Mesendoderm (in vitro differentiated cells): Measurements from ENCODE around the gene AVL9.
A peak's percentile ranks its signal among the peaks of the same experiment; 100 is the strongest.

ENCODE experiments used
- DNase-seq: peaks from one replicate; pipeline ENCODE4 v3.0.0; 2013
- H2AK5ac ChIP-seq: 2 replicates; pipeline ENCODE4 v1.6.1; 2013; ENCODE audit warnings: low read length, inconsistent platforms
- H2BK120ac ChIP-seq: 2 replicates; pipeline ENCODE4 v1.6.1; 2013; ENCODE audit warnings: low read depth, mild to moderate bottlenecking, low read length, moderate library complexity, mixed read lengths
- H2BK15ac ChIP-seq: replicated peaks from 2 replicates; pipeline ENCODE4 v1.6.1; 2013; ENCODE audit warnings: low read depth, mild to moderate bottlenecking, moderate library complexity
- H2BK5ac ChIP-seq: 2 replicates; pipeline ENCODE4 v1.6.1; 2013; ENCODE audit warnings: low read length, inconsistent platforms
- H3K18ac ChIP-seq: 2 replicates; pipeline ENCODE4 v1.6.1; 2013; ENCODE audit warnings: mild to moderate bottlenecking, low read length, mixed read lengths
- H3K23ac ChIP-seq: one replicate; pipeline ENCODE4 v1.6.1; 2013; ENCODE audit warnings: low read length
- H3K27ac ChIP-seq: 2 replicates; pipeline ENCODE4 v1.5.1; 2013; ENCODE audit warnings: low read depth, mild to moderate bottlenecking, inconsistent platforms, low read length, moderate library complexity
- H3K27me3 ChIP-seq: 2 replicates; pipeline ENCODE4 v1.6.1; 2013; ENCODE audit warnings: low read length, control low read depth, mild to moderate bottlenecking, inconsistent platforms; ENCODE audit not compliant: insufficient read depth, poor library complexity
- H3K36me3 ChIP-seq: 2 replicates; pipeline ENCODE4 v1.6.1; 2013; ENCODE audit warnings: low read length, inconsistent platforms; ENCODE audit not compliant: control insufficient read depth, insufficient read depth
- H3K4ac ChIP-seq: one replicate; pipeline ENCODE4 v1.6.1; 2013; ENCODE audit warnings: low read depth, mild to moderate bottlenecking, low read length, moderate library complexity
- H3K4me1 ChIP-seq: 2 replicates; pipeline ENCODE4 v1.6.1; 2013; ENCODE audit warnings: low read depth, low read length, inconsistent platforms; ENCODE audit not compliant: control insufficient read depth
- H3K4me2 ChIP-seq: 2 replicates; pipeline ENCODE4 v1.6.1; 2013; ENCODE audit warnings: low read length
- H3K4me3 ChIP-seq: 2 replicates; pipeline ENCODE4 v1.5.1; 2013; ENCODE audit warnings: mild to moderate bottlenecking, low read length
- H3K56ac ChIP-seq: one replicate; pipeline ENCODE4 v1.6.1; 2013; ENCODE audit warnings: low read length
- H3K79me1 ChIP-seq: 2 replicates; pipeline ENCODE4 v1.6.1; 2013; ENCODE audit warnings: low read length, inconsistent platforms
- H3K79me2 ChIP-seq: 2 replicates; pipeline ENCODE4 v1.6.1; 2013; ENCODE audit warnings: mild to moderate bottlenecking, low read length; ENCODE audit not compliant: control insufficient read depth, insufficient read depth
- H3K9ac ChIP-seq: 2 replicates; pipeline ENCODE4 v1.6.1; 2013; ENCODE audit warnings: low read length, inconsistent platforms
- H4K5ac ChIP-seq: one replicate; pipeline ENCODE4 v1.6.1; 2013; ENCODE audit warnings: low read length
- H4K8ac ChIP-seq: one replicate; pipeline ENCODE4 v1.6.1; 2013; ENCODE audit warnings: low read depth, mild to moderate bottlenecking, control low read depth, low read length, moderate library complexity
- WGBS: extraction: QIAGEN DNeasy Blood & Tissue Kit; methylation state at CpG from one replicate; pipeline ENCODE4 v1.1.7; 2013; ENCODE audit warnings: low lambda C conversion rate, missing lambda C conversion rate; ENCODE audit not compliant: insufficient coverage; ENCODE audit errors: extremely low coverage; 5-methylcytosine and 5-hydroxymethylcytosine counted together

The AVL9 gene

DNA sequence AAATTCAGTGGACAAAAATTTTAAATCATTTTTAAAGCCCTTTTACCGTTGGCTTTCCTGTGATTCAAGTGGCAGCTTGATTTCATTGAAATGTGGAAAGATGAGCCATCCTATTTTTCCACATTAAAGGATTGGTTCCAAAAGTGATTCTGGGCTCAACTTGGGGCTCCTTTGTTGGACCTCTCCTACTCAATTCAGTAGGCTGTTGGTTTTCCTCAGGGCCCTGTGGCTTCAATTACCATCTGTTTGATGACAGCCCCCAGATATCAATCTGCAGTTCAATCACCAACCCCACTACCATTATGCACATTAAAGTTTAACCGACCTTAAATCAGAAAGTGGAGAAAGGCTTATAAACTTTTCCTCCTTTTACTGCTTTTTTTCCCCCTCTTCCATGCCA lies 47.3 kb downstream of the AVL9 start:
- Histone ChIP-seq H3K79me1 (no peaks in the 10 kb centered on the region), H3K18ac (no peak overlapping the region), H3K27ac (no peak overlapping the region), H3K23ac (no peak overlapping the region), H3K27me3 (no peaks in the 10 kb centered on the region), H4K5ac (no peak overlapping the region), H2BK120ac (no peak overlapping the region), H3K4me2 (no peak overlapping the region), H3K56ac (no peak overlapping the region), H2BK5ac (no peak overlapping the region), H4K8ac (no peak overlapping the region), H3K4me3 (no peak overlapping the region), H3K36me3 (no peaks in the 10 kb centered on the region), H3K79me2 (no peaks in the 10 kb centered on the region), H2AK5ac (no peak overlapping the region), H3K4ac (no peak overlapping the region), H3K9ac (no peak overlapping the region), H3K4me1 (no peaks in the 10 kb centered on the region), H2BK15ac (no peak overlapping the region)
- DNase-seq: no peak
- WGBS: no CpG with 5 or more reads among the region's 2 CpGs

DNA sequence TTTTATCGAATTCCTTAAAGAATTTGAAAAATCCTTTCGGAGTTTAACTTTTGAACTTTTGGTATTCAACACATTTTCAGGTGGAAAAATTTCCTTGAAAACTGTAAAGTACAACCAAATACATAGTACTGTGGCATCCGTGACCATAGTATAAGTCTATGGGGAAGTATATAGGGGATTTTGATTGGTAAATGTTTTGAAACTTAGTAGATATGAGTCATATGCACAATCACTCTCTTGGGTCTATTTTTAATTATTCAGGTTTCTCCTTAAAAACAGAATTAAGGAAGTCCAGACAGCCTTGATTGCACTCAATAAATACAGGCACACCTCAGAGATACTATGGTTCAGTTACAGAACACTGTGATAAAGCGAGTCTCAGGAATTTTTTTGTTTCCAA lies 64.2 kb downstream of the AVL9 start:
- no peak overlapping the region for H3K23ac ChIP-seq
- no peak overlapping the region for H2AK5ac ChIP-seq
- no peak overlapping the region for H3K4me2 ChIP-seq
- H3K79me2 ChIP-seq: no peaks in the 10 kb centered on the region
- no peaks in the 10 kb centered on the region for H3K79me1 ChIP-seq
- H3K36me3 ChIP-seq: no peaks in the 10 kb centered on the region
- no peak overlapping the region for H3K18ac ChIP-seq
- no peak overlapping the region for H4K8ac ChIP-seq
- H3K4me3 ChIP-seq: no peak overlapping the region
- no peak overlapping the region for H3K56ac ChIP-seq
- H3K27ac ChIP-seq: no peak overlapping the region
- H2BK15ac ChIP-seq: no peak overlapping the region
- no peak overlapping the region for H2BK120ac ChIP-seq
- no peaks in the 10 kb centered on the region for H3K4me1 ChIP-seq
- no peaks in the 10 kb centered on the region for H3K27me3 ChIP-seq
- H3K9ac ChIP-seq: no peak overlapping the region
- DNase-seq: no peak
- H2BK5ac ChIP-seq: no peak overlapping the region
- WGBS: no CpG with 5 or more reads among the region's 4 CpGs
- H3K4ac ChIP-seq: no peak overlapping the region
- H4K5ac ChIP-seq: no peak overlapping the region

DNA sequence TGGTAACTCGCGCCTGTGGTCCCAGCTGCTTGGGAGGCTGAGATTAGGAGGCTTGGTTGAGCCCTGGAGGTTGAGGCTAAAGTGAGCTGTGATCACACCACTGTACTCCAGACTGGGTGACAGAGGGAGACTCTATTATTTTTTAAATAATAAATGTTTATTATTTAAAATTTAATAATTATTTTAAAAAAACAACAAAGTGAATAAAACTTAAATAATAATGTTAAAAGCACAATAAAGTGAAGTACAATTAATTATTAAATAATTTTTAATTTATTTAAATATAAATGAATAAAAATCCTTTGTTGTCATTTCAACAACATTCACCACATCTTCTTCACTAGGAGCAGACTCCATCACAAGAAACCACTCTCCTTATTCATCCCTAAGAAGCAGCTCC lies 64.8 kb downstream of the AVL9 start:
- Histone ChIP-seq H3K79me2 (no peaks in the 10 kb centered on the region), H2BK15ac (no peak overlapping the region), H3K27me3 (no peaks in the 10 kb centered on the region), H3K9ac (no peak overlapping the region), H3K4me3 (no peak overlapping the region), H4K8ac (no peak overlapping the region), H2BK5ac (no peak overlapping the region), H2AK5ac (no peak overlapping the region), H4K5ac (no peak overlapping the region), H3K27ac (no peak overlapping the region), H3K23ac (no peak overlapping the region), H3K18ac (no peak overlapping the region), H2BK120ac (no peak overlapping the region), H3K4me2 (no peak overlapping the region), H3K56ac (no peak overlapping the region), H3K36me3 (no peaks in the 10 kb centered on the region), H3K4me1 (no peaks in the 10 kb centered on the region), H3K4ac (no peak overlapping the region), H3K79me1 (no peaks in the 10 kb centered on the region)
- WGBS: no CpG with 5 or more reads among the region's 2 CpGs
- DNase-seq: no peak

- WGBS: no CpG with 5 or more reads among the region's 2 CpGs
- H3K79me1 ChIP-seq: no peaks in the 10 kb centered on the region
- no peak for DNase-seq
- H4K5ac ChIP-seq: no peak overlapping the region
- H4K8ac ChIP-seq: no peak overlapping the region
- H3K27me3 ChIP-seq: no peaks in the 10 kb centered on the region
- H3K4me3 ChIP-seq: no peak overlapping the region
- H2BK15ac ChIP-seq: no peak overlapping the region
- no peak overlapping the region for H2AK5ac ChIP-seq
- no peak overlapping the region for H3K18ac ChIP-seq
- no peaks in the 10 kb centered on the region for H3K36me3 ChIP-seq
- H3K4me1 ChIP-seq: no peaks in the 10 kb centered on the region
- no peak overlapping the region for H3K56ac ChIP-seq
- no peak overlapping the region for H3K9ac ChIP-seq
- H3K4me2 ChIP-seq: no peak overlapping the region
- no peaks in the 10 kb centered on the region for H3K79me2 ChIP-seq
- H3K4ac ChIP-seq: no peak overlapping the region
- no peak overlapping the region for H2BK5ac ChIP-seq
- no peak overlapping the region for H2BK120ac ChIP-seq
- no peak overlapping the region for H3K27ac ChIP-seq
- no peak overlapping the region for H3K23ac ChIP-seq
Measured at GRCh38 chr7:32561613-32562012, 66.3 kb downstream of the AVL9 start.

DNA sequence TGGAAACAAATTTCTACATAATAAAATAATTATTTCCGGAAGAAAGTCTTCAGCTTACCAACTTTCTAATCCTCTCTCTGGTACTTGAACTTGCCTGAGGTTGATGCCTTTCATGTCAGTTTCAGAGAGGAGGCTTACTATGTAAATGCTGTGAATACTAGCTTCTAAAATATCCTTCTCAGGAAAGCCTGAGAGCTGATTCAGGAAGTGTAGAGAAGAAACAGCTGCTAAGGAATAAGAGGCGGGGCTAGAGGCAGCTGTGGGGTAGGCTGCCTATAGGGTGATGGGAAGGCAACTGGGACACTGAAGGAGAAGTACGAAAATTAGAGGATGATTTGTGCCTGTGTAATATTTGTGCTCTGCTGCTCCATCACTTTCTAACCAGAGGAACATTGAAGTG lies 69.3 kb downstream of the AVL9 start:
- DNase-seq: peak; percentile 22
- Histone ChIP-seq H3K18ac (no peak overlapping the region), H3K36me3 (no peaks in the 10 kb centered on the region), H3K4me3 (no peak overlapping the region), H3K27ac (no peak overlapping the region), H2BK120ac (no peak overlapping the region), H3K4ac (no peak overlapping the region), H2BK5ac (no peak overlapping the region), H3K23ac (no peak overlapping the region), H3K4me1 (no peaks in the 10 kb centered on the region), H3K79me2 (no peaks in the 10 kb centered on the region), H3K56ac (no peak overlapping the region), H4K5ac (no peak overlapping the region), H3K79me1 (no peaks in the 10 kb centered on the region), H2AK5ac (no peak overlapping the region), H3K4me2 (no peak overlapping the region), H4K8ac (no peak overlapping the region), H3K9ac (no peak overlapping the region), H3K27me3 (no peaks in the 10 kb centered on the region), H2BK15ac (no peak overlapping the region)
- WGBS: no CpG with 5 or more reads among the region's 3 CpGs

DNA sequence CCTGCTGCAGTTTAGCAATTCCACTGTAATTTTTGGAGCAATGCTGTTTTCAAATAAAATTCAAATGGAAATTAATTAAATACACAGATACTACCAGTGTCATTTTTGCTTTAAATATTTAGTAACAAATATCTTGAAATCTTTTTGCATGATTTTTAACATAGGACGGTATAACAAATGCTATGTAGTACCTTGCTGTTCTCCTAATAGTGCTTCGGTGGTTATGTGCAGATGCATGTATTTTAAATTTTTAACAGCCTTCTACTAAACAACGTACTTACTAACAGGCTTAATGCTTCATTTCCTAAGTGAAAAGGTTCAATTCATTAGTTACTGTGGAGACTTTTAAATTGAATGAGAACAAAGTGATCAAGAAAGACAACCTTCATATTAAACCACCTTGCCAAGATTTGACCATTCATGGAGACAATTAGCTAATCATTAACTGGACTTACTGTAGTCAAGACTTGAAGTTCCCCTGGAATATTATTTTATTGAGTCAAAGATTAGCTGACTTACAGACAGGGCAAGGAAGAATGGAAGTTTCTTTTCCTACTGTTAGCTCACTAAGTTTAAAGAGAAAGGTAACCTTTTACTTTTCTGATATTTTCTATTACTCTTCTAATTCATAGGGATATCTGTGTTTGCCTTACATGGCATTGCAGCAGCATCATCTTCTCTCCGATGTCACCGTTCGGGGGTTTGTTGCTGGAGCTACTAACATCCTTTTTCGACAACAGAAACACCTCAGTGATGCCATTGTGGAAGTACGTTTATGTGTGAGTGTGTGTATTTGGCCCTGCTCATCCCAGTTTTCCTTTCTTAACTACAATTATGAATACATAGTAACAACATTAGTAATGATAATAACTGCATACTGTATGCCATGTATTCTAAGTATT lies 74.3 kb downstream of the AVL9 start:
- H3K79me2 ChIP-seq: no peaks in the 10 kb centered on the region
- H3K18ac ChIP-seq: no peak overlapping the region
- no peak overlapping the region for H3K27ac ChIP-seq
- H3K4me3 ChIP-seq: no peak overlapping the region
- H3K27me3 ChIP-seq: no peaks in the 10 kb centered on the region
- H3K36me3 ChIP-seq: peaks cover 2% of the 10 kb centered on the region
- no peak overlapping the region for H2BK5ac ChIP-seq
- DNase-seq: no peak
- no peak overlapping the region for H2BK120ac ChIP-seq
- no peak overlapping the region for H3K9ac ChIP-seq
- no peak overlapping the region for H3K4me2 ChIP-seq
- H3K79me1 ChIP-seq: no peaks in the 10 kb centered on the region
- no peaks in the 10 kb centered on the region for H3K4me1 ChIP-seq
- H4K5ac ChIP-seq: no peak overlapping the region
- H2BK15ac ChIP-seq: no peak overlapping the region
- H3K56ac ChIP-seq: no peak overlapping the region
- no peak overlapping the region for H3K4ac ChIP-seq
- H2AK5ac ChIP-seq: no peak overlapping the region
- H3K23ac ChIP-seq: no peak overlapping the region
- no CpG with 5 or more reads among the region's 8 CpGs for WGBS
- no peak overlapping the region for H4K8ac ChIP-seq
